ENCODE measurements around the gene LNX1. TPM values are rescaled to one million over a fixed set of nuclear protein-coding genes. Genes with fewer than 3 reads are reported as not detected.

Gene LNX1
- total and polyA plus RNA-seq, 2 donors (not counting 3 experiments of a cell fraction or from before 2014, with no cell fraction given), result 0.72 to 1.3 TPM

DNA sequence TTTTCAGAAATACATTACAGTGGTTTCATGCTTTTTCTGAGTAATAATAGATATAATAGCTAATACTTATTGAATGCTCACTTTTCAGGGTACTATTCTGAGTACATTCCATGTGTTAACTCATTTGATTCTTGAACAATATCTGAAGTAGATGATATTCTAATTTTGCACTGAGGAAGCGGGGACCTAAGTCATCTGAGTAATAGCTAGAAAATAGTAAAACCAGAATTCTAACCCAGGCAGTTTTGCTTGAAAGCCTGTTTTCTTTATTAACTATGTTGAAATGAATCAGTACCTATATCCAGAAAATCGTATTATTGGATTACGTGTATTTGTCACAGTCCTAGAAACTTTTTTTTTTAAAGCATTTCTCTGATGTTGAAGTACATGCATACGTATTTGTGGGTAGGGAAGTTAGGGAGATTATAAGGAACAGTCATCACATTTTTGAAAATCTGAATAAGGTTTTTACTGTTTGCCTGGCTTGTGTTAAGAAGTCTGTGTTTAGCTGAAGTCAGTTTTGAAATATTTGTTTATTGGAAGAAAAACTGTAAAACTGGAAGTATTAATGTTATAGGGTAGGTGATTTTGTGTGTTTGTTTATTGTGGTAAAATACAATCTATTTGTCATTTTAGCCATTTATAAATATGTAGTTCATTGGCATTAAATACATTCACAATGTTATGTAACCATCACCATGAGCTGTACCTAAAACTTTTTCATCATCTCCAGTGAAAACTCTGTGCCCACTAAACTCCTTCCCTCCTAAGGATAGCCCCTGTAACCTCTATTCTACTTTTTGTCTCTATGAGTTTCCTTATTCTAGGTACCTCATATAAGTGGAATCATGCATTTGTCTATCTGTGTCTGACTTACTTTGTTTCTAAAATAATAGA lies 158.5 kb downstream of the LNX1 start:
- FAIRE-seq (no peak), DNase-seq (ENCODE audit: low read depth, low spot score) (no peak)
- Histone ChIP-seq H3K27ac (ENCODE audit: insufficient read depth, low read depth, low read length) (no peak overlapping the region), H3K4me1 (ENCODE audit: control insufficient read depth, extremely low read depth, insufficient read depth, low read length) (no peaks in the 10 kb centered on the region), H4K20me1 (replicated peaks; ENCODE audit: control insufficient read depth, extremely low read depth, insufficient read depth, low read length) (no peaks in the 10 kb centered on the region), H3K27me3 (ENCODE audit: control insufficient read depth in 2 of 2, insufficient read depth in 2 of 2, low read length in 2 of 2) (no peaks in the 10 kb centered on the region), H3K4me3 (replicated peaks in 1 of 3; ENCODE audit: insufficient read depth in 1 of 3, low read depth in 1 of 3, low read length in 3 of 3) (no peak overlapping the region), H3K4me2 (ENCODE audit: insufficient read depth, low read length) (no peak overlapping the region), H3K36me3 (ENCODE audit: control insufficient read depth in 2 of 2, extremely low read depth in 1 of 2, insufficient read depth in 2 of 2, low read length in 2 of 2) (peaks cover 0 to 10% of the 10 kb centered on the region in 2 experiments), H2AFZ (ENCODE audit: low read depth, low read length) (no peak overlapping the region), H3K9me3 (replicated peaks; ENCODE audit: control insufficient read depth, insufficient read depth, low read length) (no peaks in the 10 kb centered on the region), H3K79me2 (ENCODE audit: control insufficient read depth, insufficient read depth, low read length) (peaks cover 3% of the 10 kb centered on the region), H3K9ac (replicated peaks; ENCODE audit: extremely low read depth, insufficient read depth, low read length) (no peak overlapping the region), H3K9me1 (replicated peaks; ENCODE audit: control insufficient read depth, extremely low read depth, insufficient read depth, low read length) (no peaks in the 10 kb centered on the region)
- dilution Hi-C loops (cut with MboI; ENCODE audit: extremely low pct_ligation_motif_present, low sequenced_read_pairs) (no loop called here), intact Hi-C loops (cut with micrococcal nuclease) (loop anchor here (10.0 kb wide), 1 partner anchor 238 kb away; no protein-coding TSS in a partner anchor)
- TF ChIP-seq JUN (IDR thresholded peaks at IDR 0.05; ENCODE audit: borderline replicate concordance, insufficient read depth, insufficient read length, low read depth) (no peak), EZH2 (IDR thresholded peaks at IDR 0.05; ENCODE audit: borderline replicate concordance, low read depth, low read length, severe bottlenecking) (no peak), POLR2A (IDR thresholded peaks at IDR 0.05; ENCODE audit: low read depth, low read length) (no peak), GATA2 (IDR thresholded peaks at IDR 0.05; ENCODE audit: insufficient read depth, insufficient read length, low read depth, low read length) (no peak), POLR2AphosphoS5 (IDR thresholded peaks at IDR 0.05; ENCODE audit: insufficient read depth, low read depth, low read length) (no peak), MYC (IDR thresholded peaks at IDR 0.05; ENCODE audit: low read depth, low read length) (no peak), FOS (IDR thresholded peaks at IDR 0.05; ENCODE audit: borderline replicate concordance, insufficient read depth, low read length) (no peak)
- TF ChIP-seq, protein P1, sequence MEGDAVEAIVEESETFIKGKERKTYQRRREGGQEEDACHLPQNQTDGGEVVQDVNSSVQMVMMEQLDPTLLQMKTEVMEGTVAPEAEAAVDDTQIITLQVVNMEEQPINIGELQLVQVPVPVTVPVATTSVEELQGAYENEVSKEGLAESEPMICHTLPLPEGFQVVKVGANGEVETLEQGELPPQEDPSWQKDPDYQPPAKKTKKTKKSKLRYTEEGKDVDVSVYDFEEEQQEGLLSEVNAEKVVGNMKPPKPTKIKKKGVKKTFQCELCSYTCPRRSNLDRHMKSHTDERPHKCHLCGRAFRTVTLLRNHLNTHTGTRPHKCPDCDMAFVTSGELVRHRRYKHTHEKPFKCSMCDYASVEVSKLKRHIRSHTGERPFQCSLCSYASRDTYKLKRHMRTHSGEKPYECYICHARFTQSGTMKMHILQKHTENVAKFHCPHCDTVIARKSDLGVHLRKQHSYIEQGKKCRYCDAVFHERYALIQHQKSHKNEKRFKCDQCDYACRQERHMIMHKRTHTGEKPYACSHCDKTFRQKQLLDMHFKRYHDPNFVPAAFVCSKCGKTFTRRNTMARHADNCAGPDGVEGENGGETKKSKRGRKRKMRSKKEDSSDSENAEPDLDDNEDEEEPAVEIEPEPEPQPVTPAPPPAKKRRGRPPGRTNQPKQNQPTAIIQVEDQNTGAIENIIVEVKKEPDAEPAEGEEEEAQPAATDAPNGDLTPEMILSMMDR (IDR thresholded peaks at IDR 0.05; ENCODE audit: extremely low read depth in 1 of 2, insufficient read depth in 1 of 2, low read depth in 1 of 2, low read length in 2 of 2), result no peak
- TF ChIP-seq, protein P2, sequence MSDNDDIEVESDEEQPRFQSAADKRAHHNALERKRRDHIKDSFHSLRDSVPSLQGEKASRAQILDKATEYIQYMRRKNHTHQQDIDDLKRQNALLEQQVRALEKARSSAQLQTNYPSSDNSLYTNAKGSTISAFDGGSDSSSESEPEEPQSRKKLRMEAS (IDR thresholded peaks at IDR 0.05; ENCODE audit: insufficient read depth, insufficient read length), result no peak
- no TSS peak for BruUV-seq (replicated peaks)
- ChIA-PET CTCF (interaction anchor here (1.1 to 2.0 kb wide), 4 partner anchors 10 to 801 kb away, joined by 3 to 6 read pairs (median 5); no protein-coding TSS in a partner anchor), POLR2A (no interaction called here)

Measured in endothelial cell of umbilical vein (primary cell).